GM10847 (cell line): ENCODE results near the gene LATS2.

Experiments
- POLR2A ChIP-seq: IDR thresholded peaks from 2 replicates; pipeline ENCODE4 v1.6.1; 2011; ENCODE audit not compliant: insufficient read length; ENCODE audit errors: extremely low read depth

LATS2 gene

DNA sequence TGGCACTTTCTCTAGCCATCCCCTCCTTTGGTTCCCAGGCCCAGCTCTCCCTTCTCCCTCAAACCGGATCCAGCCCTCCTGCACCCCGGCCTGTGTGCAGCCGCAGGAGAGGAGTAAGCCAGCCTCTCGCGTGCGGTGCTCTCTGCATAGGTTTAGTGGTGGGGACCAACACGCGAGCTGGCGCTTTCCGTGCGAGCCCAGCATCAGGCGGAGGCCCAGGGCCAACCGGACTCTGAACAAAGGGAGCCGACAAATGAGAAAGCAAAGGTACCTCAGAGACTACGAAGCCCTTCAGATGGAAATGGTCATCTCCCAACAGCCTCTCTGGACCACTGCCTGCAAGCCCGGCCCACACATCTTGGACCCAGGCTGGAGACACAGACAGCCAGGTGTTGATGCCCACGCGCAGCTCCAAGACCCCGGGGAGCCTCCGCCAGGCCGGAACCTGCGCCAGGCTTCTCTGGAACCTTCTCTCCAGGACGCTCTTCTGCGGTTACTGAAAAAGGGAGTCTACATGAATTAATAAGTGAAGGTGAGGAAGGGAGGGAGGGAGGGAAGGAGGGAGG is 16.5 kb upstream of the LATS2 start:
- TF ChIP-seq POLR2A = no peak

DNA sequence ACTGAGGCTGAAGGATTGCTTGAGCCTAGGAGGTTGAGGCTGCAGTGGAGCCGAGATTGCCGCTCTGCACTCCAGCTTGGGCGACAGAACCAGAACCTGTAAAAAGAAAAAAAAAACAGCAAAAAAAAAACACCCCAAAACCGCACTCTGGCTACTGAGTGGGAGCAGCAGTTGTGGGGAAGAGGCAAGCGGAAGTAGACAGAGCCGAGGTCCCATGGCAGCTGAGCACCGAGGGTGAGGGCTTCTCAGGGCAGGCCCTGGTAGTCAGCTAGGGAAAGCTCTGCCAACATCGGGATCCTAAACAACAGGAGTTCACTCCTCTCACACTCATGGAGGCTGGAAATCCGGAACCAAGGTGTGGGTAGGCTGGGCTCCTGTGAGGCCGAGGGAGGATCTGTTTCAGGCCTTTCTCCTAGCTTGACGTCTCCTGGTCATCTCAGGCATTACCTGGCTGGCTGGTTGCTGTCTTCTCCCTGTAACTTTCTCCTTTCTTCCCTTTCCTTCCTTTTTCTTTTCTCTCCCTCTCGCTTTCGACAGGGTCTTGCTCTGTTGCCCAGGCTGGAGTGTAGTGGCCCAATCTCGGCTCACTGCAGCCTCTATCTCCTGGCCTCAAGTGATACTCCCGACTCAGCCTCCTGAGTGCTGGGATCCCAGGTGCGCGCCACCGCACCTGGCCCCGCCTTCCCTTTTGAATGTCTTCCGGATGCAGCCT is 15.8 kb upstream of the LATS2 start:
- TF ChIP-seq POLR2A = no peak

GRCh38 chr13:21076253-21076652 is 14.9 kb upstream of the LATS2 start:
- TF ChIP-seq POLR2A = no peak

GRCh38 chr13:21075379-21076249 is 14.2 kb upstream of the LATS2 start:
- no peak for TF ChIP-seq POLR2A

- TF ChIP-seq POLR2A = no peak
Observed at GRCh38 chr13:21075011-21075378, 13.6 kb upstream of the LATS2 start.

- no peak for TF ChIP-seq POLR2A
Observed at GRCh38 chr13:21074546-21074945, 13.2 kb upstream of the LATS2 start.

DNA sequence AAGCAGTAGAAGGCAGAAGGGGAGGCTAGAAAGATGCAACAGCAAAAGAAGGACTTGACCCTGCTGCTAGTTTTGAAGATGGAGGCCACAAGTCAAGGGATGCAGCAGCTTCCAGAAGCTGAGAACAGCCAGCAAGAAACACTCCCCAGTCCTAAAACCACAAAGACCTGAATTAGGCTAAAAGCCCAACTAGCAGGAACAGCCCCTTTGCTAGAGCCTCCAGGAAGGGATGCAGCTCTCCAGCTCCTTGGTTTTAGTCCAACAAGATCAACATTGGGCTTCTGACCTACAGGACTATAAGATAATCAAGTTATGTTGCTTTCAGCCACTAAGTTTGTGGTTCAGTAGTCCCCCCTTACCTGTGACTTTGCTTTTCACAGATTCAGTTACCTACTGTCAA is 10.5 kb upstream of the LATS2 start:
- no peak for TF ChIP-seq POLR2A

DNA sequence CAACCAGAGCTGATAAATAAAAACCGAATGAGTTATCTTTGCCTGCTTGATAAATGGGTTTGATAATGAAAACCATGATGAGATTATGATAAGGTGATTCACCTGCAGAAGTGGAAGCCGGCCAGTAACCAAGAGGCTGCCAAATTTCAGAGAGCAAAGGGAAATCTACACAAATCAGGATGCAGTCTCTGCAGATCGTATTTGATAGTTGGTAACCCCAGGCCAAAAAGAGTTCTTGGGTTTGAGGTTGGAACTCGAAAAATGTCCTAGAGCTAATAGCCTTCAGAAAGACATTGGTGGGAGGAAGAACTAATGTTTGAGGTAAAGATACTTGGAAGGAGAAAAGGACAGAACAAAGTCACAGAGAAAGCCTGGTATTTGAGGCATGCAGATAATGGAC is 9.6 kb upstream of the LATS2 start:
- no peak for TF ChIP-seq POLR2A

GRCh38 chr13:21069561-21070004 is 8.2 kb upstream of the LATS2 start:
- no peak for TF ChIP-seq POLR2A

DNA sequence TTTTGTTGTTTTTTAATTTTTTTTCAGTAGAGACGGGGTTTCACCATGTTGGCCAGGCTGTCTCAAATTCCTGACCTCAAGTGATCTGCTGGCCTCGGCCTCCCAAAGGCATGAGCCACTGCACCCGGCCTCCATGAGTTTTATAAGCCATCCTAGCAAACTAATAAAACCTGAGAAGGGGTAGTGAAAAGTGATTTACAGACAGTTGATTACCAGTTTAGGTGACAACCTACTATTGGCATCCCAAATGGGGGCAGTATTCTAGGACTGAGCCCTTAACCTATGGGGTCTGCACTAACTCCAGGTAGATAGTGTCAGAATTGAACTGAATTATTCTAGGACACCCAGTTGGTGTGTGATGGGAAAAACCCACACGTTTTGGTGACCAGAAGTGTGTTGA is 6.5 kb upstream of the LATS2 start:
- no peak for TF ChIP-seq POLR2A

DNA sequence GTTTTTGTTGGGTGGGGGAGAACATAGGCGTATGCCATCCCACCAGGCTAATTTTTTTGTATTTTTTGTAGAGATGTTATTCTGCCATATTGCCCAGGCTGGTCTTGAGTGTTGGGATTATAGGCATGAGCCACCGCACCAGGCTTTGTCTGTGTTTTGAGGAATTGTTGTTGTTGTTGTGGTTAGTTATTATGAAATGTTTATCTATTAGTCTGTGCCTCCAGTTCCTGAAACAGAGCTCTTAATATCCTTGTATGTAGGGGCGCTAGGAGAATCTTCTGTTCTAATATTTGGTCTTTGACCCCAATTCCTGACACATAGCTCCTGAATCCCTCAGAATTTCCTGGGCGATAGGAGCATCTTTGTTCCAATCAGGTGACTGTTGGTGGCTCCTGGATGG is 5.6 kb upstream of the LATS2 start:
- TF ChIP-seq POLR2A = no peak

- no peak for TF ChIP-seq POLR2A
Observed at GRCh38 chr13:21065686-21066085, 4.3 kb upstream of the LATS2 start.

- TF ChIP-seq POLR2A = no peak
Observed at GRCh38 chr13:21063031-21063430, 1.6 kb upstream of the LATS2 start.

- no peak for TF ChIP-seq POLR2A
Observed at GRCh38 chr13:21060338-21061028, 903 bp downstream of the LATS2 start.

DNA sequence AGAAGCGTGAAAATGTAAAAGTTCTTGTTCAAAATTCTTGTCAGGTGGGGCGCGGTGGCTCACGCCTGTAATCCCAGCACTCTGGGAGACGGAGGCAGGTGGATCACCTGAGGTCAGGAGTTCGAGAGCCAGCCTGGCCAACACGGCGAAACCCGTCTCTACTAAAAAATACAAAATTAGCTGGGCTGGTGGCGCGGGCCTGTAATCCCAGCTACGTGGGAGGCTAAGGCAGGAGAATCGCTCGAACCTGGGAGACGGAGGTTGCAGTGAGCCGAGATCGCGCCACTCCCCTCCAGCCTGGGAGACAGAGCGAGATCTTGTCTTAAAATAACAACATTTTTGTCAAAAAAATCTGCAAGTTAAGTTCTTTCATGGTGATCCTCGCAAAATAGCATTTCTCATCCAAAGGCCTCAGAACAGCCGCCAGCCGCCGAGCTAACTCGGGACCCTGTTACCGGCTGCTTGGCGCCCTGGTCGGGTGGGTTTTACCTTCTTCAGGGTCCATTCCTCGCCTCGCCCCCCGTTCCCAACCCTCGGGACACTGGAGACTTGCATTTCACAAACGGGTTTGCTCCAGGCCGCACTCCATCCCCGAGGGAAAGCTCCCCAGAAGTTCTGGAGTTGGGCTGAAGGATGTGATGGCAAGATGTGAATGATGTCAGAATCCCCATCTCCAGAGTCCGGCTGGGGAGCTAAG is 1.6 kb downstream of the LATS2 start:
- TF ChIP-seq POLR2A = no peak
